Measurements from ENCODE around the gene ILDR2. TPM values are rescaled to one million over a fixed set of nuclear protein-coding genes. Genes with fewer than 3 reads are reported as not detected.

The ILDR2 gene
- total RNA-seq, 2 donors from 2014 or later, result 1.00 to 1.4 TPM

DNA sequence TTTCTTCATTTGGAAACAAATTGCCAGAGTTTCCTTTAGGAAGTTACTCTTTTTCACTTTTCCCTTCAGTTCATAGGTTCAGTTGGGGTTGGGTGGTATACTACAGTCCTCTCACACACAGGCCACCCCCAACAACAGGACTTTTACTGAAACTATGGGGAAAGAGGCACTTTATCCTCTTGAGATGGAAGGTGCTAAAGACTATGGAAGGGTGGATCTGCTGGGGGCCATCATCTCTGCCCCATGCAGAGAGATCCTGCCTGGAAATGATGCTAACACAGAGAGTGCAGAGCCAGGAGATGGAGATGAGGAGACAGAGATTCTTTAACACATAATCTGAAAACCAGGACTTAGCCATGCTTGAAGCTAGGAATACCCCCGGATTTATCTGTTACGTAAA is 24.3 kb downstream of the ILDR2 start:
- TF ChIP-seq, protein P1, sequence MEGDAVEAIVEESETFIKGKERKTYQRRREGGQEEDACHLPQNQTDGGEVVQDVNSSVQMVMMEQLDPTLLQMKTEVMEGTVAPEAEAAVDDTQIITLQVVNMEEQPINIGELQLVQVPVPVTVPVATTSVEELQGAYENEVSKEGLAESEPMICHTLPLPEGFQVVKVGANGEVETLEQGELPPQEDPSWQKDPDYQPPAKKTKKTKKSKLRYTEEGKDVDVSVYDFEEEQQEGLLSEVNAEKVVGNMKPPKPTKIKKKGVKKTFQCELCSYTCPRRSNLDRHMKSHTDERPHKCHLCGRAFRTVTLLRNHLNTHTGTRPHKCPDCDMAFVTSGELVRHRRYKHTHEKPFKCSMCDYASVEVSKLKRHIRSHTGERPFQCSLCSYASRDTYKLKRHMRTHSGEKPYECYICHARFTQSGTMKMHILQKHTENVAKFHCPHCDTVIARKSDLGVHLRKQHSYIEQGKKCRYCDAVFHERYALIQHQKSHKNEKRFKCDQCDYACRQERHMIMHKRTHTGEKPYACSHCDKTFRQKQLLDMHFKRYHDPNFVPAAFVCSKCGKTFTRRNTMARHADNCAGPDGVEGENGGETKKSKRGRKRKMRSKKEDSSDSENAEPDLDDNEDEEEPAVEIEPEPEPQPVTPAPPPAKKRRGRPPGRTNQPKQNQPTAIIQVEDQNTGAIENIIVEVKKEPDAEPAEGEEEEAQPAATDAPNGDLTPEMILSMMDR (conservative IDR thresholded peaks at IDR 0.05), result no peak
- H3K9me3 Mint-ChIP-seq, result no peaks in the 10 kb centered on the region
- Histone ChIP-seq H3K9ac (ENCODE audit: extremely low read depth, low read length, poor library complexity, severe bottlenecking) (no peak overlapping the region), H3K9me3 (ENCODE audit: control insufficient read depth, low read length) (no peaks in the 10 kb centered on the region), H3K4me3 (ENCODE audit: low read length) (no peak overlapping the region), H3K36me3 (ENCODE audit: control insufficient read depth, insufficient read depth, low read length) (no peaks in the 10 kb centered on the region), H3K27me3 (ENCODE audit: control insufficient read depth, insufficient read depth, low read length, poor library complexity, severe bottlenecking) (peaks cover 30% of the 10 kb centered on the region), H3K4me1 (ENCODE audit: control insufficient read depth, insufficient read depth, low read length) (no peaks in the 10 kb centered on the region), H3K27ac (ENCODE audit: low read depth, low read length) (peak overlapping the region; percentile 88)
- no peaks in the 10 kb centered on the region for H3K36me3 Mint-ChIP-seq (ENCODE audit: low read depth)
- WGBS, 2 experiments (ENCODE audit: insufficient coverage in 1 of 2, insufficient read length in 1 of 2), result 93 to 94% methylated on average over 2 of the region's 2 CpGs
- peaks cover 37% of the 10 kb centered on the region for H3K27me3 Mint-ChIP-seq (ENCODE audit: insufficient read depth)
- H3K4me3 Mint-ChIP-seq, result no peak overlapping the region
- DNase-seq, result no peak
- no peak overlapping the region for H3K27ac Mint-ChIP-seq
- peaks cover 4% of the 10 kb centered on the region for H3K4me1 Mint-ChIP-seq

GRCh38 chr1:166950156-166950555 is 25.2 kb downstream of the ILDR2 start:
- TF ChIP-seq, protein P1 (conservative IDR thresholded peaks at IDR 0.05), result no peak
- Histone ChIP-seq H3K36me3 (ENCODE audit: control insufficient read depth, insufficient read depth, low read length) (no peaks in the 10 kb centered on the region), H3K9ac (ENCODE audit: extremely low read depth, low read length, poor library complexity, severe bottlenecking) (no peak overlapping the region), H3K27me3 (ENCODE audit: control insufficient read depth, insufficient read depth, low read length, poor library complexity, severe bottlenecking) (peaks cover 39% of the 10 kb centered on the region), H3K27ac (ENCODE audit: low read depth, low read length) (peak overlapping the region; percentile 88), H3K9me3 (ENCODE audit: control insufficient read depth, low read length) (no peaks in the 10 kb centered on the region), H3K4me3 (ENCODE audit: low read length) (no peak overlapping the region), H3K4me1 (ENCODE audit: control insufficient read depth, insufficient read depth, low read length) (no peaks in the 10 kb centered on the region)
- Mint-ChIP-seq H3K36me3 (ENCODE audit: low read depth) (no peaks in the 10 kb centered on the region), H3K9me3 (no peaks in the 10 kb centered on the region), H3K4me3 (no peak overlapping the region), H3K27ac (no peak overlapping the region), H3K4me1 (peaks cover 4% of the 10 kb centered on the region), H3K27me3 (ENCODE audit: insufficient read depth) (peaks cover 46% of the 10 kb centered on the region)
- 22% methylated on average over 2 of the region's 2 CpGs; no CpG with 5 or more reads in 1 of the 2 experiments for WGBS, 2 experiments (ENCODE audit: insufficient coverage in 1 of 2, insufficient read length in 1 of 2)
- DNase-seq, result peak; percentile 66

DNA sequence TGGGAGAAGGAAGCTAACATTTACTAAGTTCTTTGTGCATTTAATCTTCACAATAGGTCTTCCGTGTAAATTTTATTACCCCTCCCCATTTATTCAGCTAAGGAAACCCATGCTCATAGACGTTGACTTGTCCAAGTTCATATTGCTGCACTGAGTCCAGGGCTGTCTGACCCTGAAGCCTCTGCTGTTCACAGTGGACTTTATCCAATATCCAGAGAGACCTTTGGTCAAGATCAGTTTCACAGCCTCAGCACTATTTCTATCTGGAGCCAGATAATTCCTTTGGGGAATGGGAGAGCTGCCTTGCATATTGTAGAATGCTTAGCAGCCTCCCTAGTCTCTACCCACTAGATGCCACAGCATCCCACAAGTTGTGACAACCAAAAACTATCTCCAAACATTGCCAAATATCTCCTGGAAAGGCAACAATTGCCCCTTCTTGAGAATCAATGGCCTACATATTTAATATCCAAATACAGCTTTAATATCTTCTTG is 26.4 kb downstream of the ILDR2 start:
- Histone ChIP-seq H3K9ac (ENCODE audit: extremely low read depth, low read length, poor library complexity, severe bottlenecking) (no peak overlapping the region), H3K36me3 (ENCODE audit: control insufficient read depth, insufficient read depth, low read length) (no peaks in the 10 kb centered on the region), H3K4me1 (ENCODE audit: control insufficient read depth, insufficient read depth, low read length) (no peaks in the 10 kb centered on the region), H3K4me3 (ENCODE audit: low read length) (no peak overlapping the region), H3K9me3 (ENCODE audit: control insufficient read depth, low read length) (no peaks in the 10 kb centered on the region), H3K27me3 (ENCODE audit: control insufficient read depth, insufficient read depth, low read length, poor library complexity, severe bottlenecking) (peaks cover 39% of the 10 kb centered on the region), H3K27ac (ENCODE audit: low read depth, low read length) (no peak overlapping the region)
- H3K4me1 Mint-ChIP-seq, result peaks cover 4% of the 10 kb centered on the region
- no peak for DNase-seq
- H3K27ac Mint-ChIP-seq, result no peak overlapping the region
- no peaks in the 10 kb centered on the region for H3K9me3 Mint-ChIP-seq
- TF ChIP-seq, protein P1 (conservative IDR thresholded peaks at IDR 0.05), result no peak
- no peak overlapping the region for H3K4me3 Mint-ChIP-seq
- 83 to 90% methylated on average over 2 of the region's 2 CpGs for WGBS, 2 experiments (ENCODE audit: insufficient coverage in 1 of 2, insufficient read length in 1 of 2)
- peaks cover 54% of the 10 kb centered on the region for H3K27me3 Mint-ChIP-seq (ENCODE audit: insufficient read depth)
- no peaks in the 10 kb centered on the region for H3K36me3 Mint-ChIP-seq (ENCODE audit: low read depth)
